H1 (cell line): Measurements from ENCODE around the gene ACBD6. TPM values are rescaled to one million over a fixed set of nuclear protein-coding genes. Genes with fewer than 3 reads are reported as not detected.

Source experiments
- CTCF ChIA-PET: fragments of 300-600 bp; sonication (Branson Sonifier 250); formaldehyde crosslinking; loops from one replicate; lab custom pipeline; 2021; ENCODE audit not compliant: partially characterized antibody; lab: Charles Lee
- POLR2A ChIA-PET: fragments of 300-600 bp; sonication (Branson Sonifier 250); formaldehyde crosslinking; loops from one replicate; lab custom pipeline; 2021; ENCODE audit warnings: inconsistent platforms; ENCODE audit not compliant: partially characterized antibody; lab: Charles Lee
- DNase-seq, 2 experiments: peaks; one replicate each; pipeline versions ENCODE4 v3.0.0 to v3.0.0-alpha.2; 2010 to 2022; ENCODE audit warnings: low spot score in 2 of 2, low read depth in 1 of 2, mixed read lengths in 1 of 2
- FAIRE-seq: peaks from 2 replicates; lab custom pipeline; 2011; peaks lifted over from hg19 to GRCh38; lab: Jason Lieb, UNC
- H2AFZ ChIP-seq: 2 replicates; pipeline ENCODE4 v1.8.1; 2012; ENCODE audit warnings: low read length, inconsistent platforms
- H2AK5ac ChIP-seq: 2 replicates; pipeline ENCODE4 v1.6.1; 2013; ENCODE audit warnings: low read depth, low read length
- H2BK120ac ChIP-seq: replicated peaks from 2 replicates; pipeline ENCODE3; 2013; ENCODE audit warnings: low read depth, low read length, inconsistent platforms
- H2BK12ac ChIP-seq: 2 replicates; pipeline ENCODE4 v1.6.1; 2013; ENCODE audit warnings: low read depth, low read length
- H2BK15ac ChIP-seq: 2 replicates; pipeline ENCODE4 v1.6.1; 2013; ENCODE audit warnings: low read length
- H2BK20ac ChIP-seq: 2 replicates; pipeline ENCODE4 v1.6.1; 2013; ENCODE audit warnings: low read length
- H2BK5ac ChIP-seq: 2 replicates; pipeline ENCODE4 v1.6.1; 2013; ENCODE audit warnings: low read depth, low read length
- H3K14ac ChIP-seq: 2 replicates; pipeline ENCODE4 v1.6.1; 2013; ENCODE audit warnings: inconsistent platforms; ENCODE audit not compliant: insufficient read length
- H3K18ac ChIP-seq: 2 replicates; pipeline ENCODE4 v1.6.1; 2013; ENCODE audit warnings: low read length; ENCODE audit errors: extremely low read depth
- H3K23ac ChIP-seq: 2 replicates; pipeline ENCODE4 v1.6.1; 2013; ENCODE audit warnings: inconsistent platforms; ENCODE audit not compliant: insufficient read length
- H3K23me2 ChIP-seq: 2 replicates; pipeline ENCODE4 v1.6.1; 2013; ENCODE audit warnings: low read depth, low read length
- H3K27ac ChIP-seq: 2 replicates; pipeline ENCODE4 v1.6.1; 2011; ENCODE audit warnings: low read depth, low read length, inconsistent platforms
- H3K27me3 ChIP-seq, 4 experiments: replicated peaks in 1 of 4; 1 replicate in 1 of 4; 2 replicates in 3 of 4; pipeline versions ENCODE4 v1.6.1 to v1.8.1; 2011 to 2013; ENCODE audit warnings: low read length in 3 of 4, mild to moderate bottlenecking in 3 of 4, inconsistent platforms in 2 of 4, mixed read lengths in 2 of 4, moderate library complexity in 1 of 4; ENCODE audit not compliant: control insufficient read depth in 3 of 4, insufficient read depth in 3 of 4; ENCODE audit errors: extremely low read depth in 1 of 4
- H3K36me3 ChIP-seq, 4 experiments: 2 replicates each; pipeline versions ENCODE4 v1.6.1 to v1.8.1; 2011 to 2013; ENCODE audit warnings: mild to moderate bottlenecking in 4 of 4, low read length in 3 of 4, moderate library complexity in 2 of 4, control low read depth in 1 of 4, inconsistent platforms in 1 of 4; ENCODE audit not compliant: insufficient read depth in 4 of 4, control insufficient read depth in 2 of 4
- H3K4ac ChIP-seq: replicated peaks from 2 replicates; pipeline ENCODE3; 2013; ENCODE audit warnings: low read length, low read depth, mixed read lengths, inconsistent platforms; ENCODE audit not compliant: insufficient read length
- H3K4me1 ChIP-seq, 4 experiments: replicated peaks in 1 of 4; 1 replicate in 1 of 4; 2 replicates in 3 of 4; pipeline versions ENCODE4 v1.6.1 to v1.8.1; 2011 to 2013; ENCODE audit warnings: low read length in 3 of 4, inconsistent platforms in 2 of 4, mixed read lengths in 1 of 4; ENCODE audit not compliant: insufficient read depth in 4 of 4, control insufficient read depth in 3 of 4
- H3K4me2 ChIP-seq, 2 experiments: 2 replicates each; pipeline versions ENCODE4 v1.6.1 to v1.8.1; 2011 to 2013; ENCODE audit warnings: low read depth in 2 of 2, low read length in 2 of 2, control low read depth in 1 of 2, inconsistent platforms in 1 of 2, mild to moderate bottlenecking in 1 of 2; ENCODE audit not compliant: insufficient read depth in 1 of 2
- H3K4me3 ChIP-seq, 4 experiments: fragments of 200-600, 300-600 bp in 1 of 4; sonication (generic), shearing (Covaris generic), sonication (Bioruptor Twin) in 1 of 4; 2 replicates each; pipeline versions ENCODE4 v1.5.1 to v1.8.1; 2011 to 2016; ENCODE audit warnings: low read length in 4 of 4, low read depth in 3 of 4, control low read depth in 2 of 4, inconsistent platforms in 2 of 4, mild to moderate bottlenecking in 2 of 4, mixed read lengths in 1 of 4, moderate library complexity in 1 of 4; ENCODE audit not compliant: insufficient read depth in 2 of 4; ENCODE audit errors: extremely low read depth in 1 of 4
- H3K56ac ChIP-seq: replicated peaks from 2 replicates; pipeline ENCODE3; 2013; ENCODE audit warnings: low read depth, mild to moderate bottlenecking, mixed read lengths, low read length, inconsistent platforms; ENCODE audit not compliant: insufficient read length
- H3K79me1 ChIP-seq: 2 replicates; pipeline ENCODE4 v1.6.1; 2013; ENCODE audit warnings: low read depth, low read length, control low read depth
- H3K79me2 ChIP-seq, 2 experiments: 2 replicates each; pipeline versions ENCODE4 v1.6.1 to v1.8.1; 2012 to 2013; ENCODE audit warnings: low read length in 2 of 2, mild to moderate bottlenecking in 2 of 2, inconsistent platforms in 1 of 2; ENCODE audit not compliant: insufficient read depth in 2 of 2, control insufficient read depth in 1 of 2
- H3K9ac ChIP-seq, 4 experiments: replicated peaks in 1 of 4; 1 replicate in 1 of 4; 2 replicates in 3 of 4; pipeline versions ENCODE4 v1.6.1 to v1.8.1; 2011 to 2013; ENCODE audit warnings: low read depth in 3 of 4, low read length in 3 of 4, control low read depth in 2 of 4, mild to moderate bottlenecking in 2 of 4, moderate library complexity in 2 of 4, inconsistent platforms in 1 of 4; ENCODE audit errors: extremely low read depth in 1 of 4
- H3K9me3 ChIP-seq, 2 experiments: 2 replicates each; pipeline versions ENCODE4 v1.6.1 to v1.8.1; 2012 to 2013; ENCODE audit warnings: mild to moderate bottlenecking in 2 of 2, moderate library complexity in 2 of 2, control low read depth in 1 of 2, inconsistent platforms in 1 of 2, low read depth in 1 of 2, low read length in 1 of 2, mixed read lengths in 1 of 2; ENCODE audit not compliant: insufficient read depth in 2 of 2
- H4K20me1 ChIP-seq, 2 experiments: replicated peaks in 1 of 2; 2 replicates each; pipeline versions ENCODE3 to v1.8.1; 2011 to 2013; ENCODE audit warnings: inconsistent platforms in 2 of 2, low read length in 2 of 2, mild to moderate bottlenecking in 1 of 2; ENCODE audit not compliant: insufficient read depth in 2 of 2, control insufficient read depth in 1 of 2
- H4K5ac ChIP-seq: 2 replicates; pipeline ENCODE4 v1.6.1; 2013; ENCODE audit warnings: low read length, low read depth, mixed read lengths, inconsistent platforms; ENCODE audit not compliant: insufficient read length
- H4K8ac ChIP-seq: 2 replicates; pipeline ENCODE4 v1.8.0; 2013; ENCODE audit warnings: mild to moderate bottlenecking, moderate library complexity, low read length, inconsistent platforms; ENCODE audit not compliant: insufficient read depth; ENCODE audit errors: extremely low read depth
- H4K91ac ChIP-seq: replicated peaks from 2 replicates; pipeline ENCODE3; 2013; ENCODE audit warnings: low read length, mixed read lengths, inconsistent platforms; ENCODE audit not compliant: insufficient read length
- ASH2L ChIP-seq: fragments of 200-600, 300-600 bp; sonication (generic); IDR thresholded peaks from one replicate; pipeline ENCODE4 v1.7.1; 2017; ENCODE audit warnings: low read length
- ATF2 ChIP-seq: IDR thresholded peaks from 2 replicates; pipeline ENCODE4 v1.6.1; 2012; ENCODE audit warnings: low read length, inconsistent platforms
- EZH2 ChIP-seq: fragments of 200-600 bp; sonication (generic); IDR thresholded peaks from 2 replicates; pipeline ENCODE4 v1.7.1; 2012; ENCODE audit warnings: low read depth, mild to moderate bottlenecking, moderate library complexity, low read length, inconsistent platforms; ENCODE audit not compliant: severe bottlenecking
- GABPA ChIP-seq: IDR thresholded peaks from 2 replicates; pipeline ENCODE4 v1.6.1; 2011; ENCODE audit warnings: mild to moderate bottlenecking, low read length, moderate library complexity, borderline replicate concordance; ENCODE audit not compliant: insufficient read depth
- GTF2F1 ChIP-seq: IDR thresholded peaks from 2 replicates; pipeline ENCODE4 v1.6.1; 2012; ENCODE audit warnings: low read depth, low read length, improper control_type of control experiment, borderline replicate concordance
- JUND ChIP-seq: IDR thresholded peaks from 2 replicates; pipeline ENCODE4 v1.6.1; 2011; ENCODE audit warnings: mild to moderate bottlenecking, improper control_type of control experiment, low read length
- KDM5A ChIP-seq: fragments of 200-600 bp; IDR thresholded peaks from 2 replicates; pipeline ENCODE4 v1.7.1; 2012; ENCODE audit warnings: mild to moderate bottlenecking, low read length, inconsistent platforms, mixed read lengths
- RFX5 ChIP-seq: IDR thresholded peaks from 2 replicates; pipeline ENCODE4 v1.6.1; 2011; ENCODE audit warnings: low read depth, low read length, improper control_type of control experiment, borderline replicate concordance
- RNF2 ChIP-seq: fragments of 200-900, 300-1000 bp; sonication (generic); IDR thresholded peaks from 2 replicates; pipeline ENCODE4 v1.7.1; 2016; ENCODE audit warnings: borderline replicate concordance, low read depth, mild to moderate bottlenecking, antibody characterized with exemption, low read length; ENCODE audit not compliant: poor library complexity, severe bottlenecking; ENCODE audit errors: missing control alignments
- SIX5 ChIP-seq: IDR thresholded peaks from 2 replicates; pipeline ENCODE4 v1.6.1; 2011; ENCODE audit warnings: mild to moderate bottlenecking, low read depth, low read length
- TBP ChIP-seq: IDR thresholded peaks from 2 replicates; pipeline ENCODE4 v1.6.1; 2011; ENCODE audit warnings: low read depth, low read length, improper control_type of control experiment
- WGBS, 2 experiments: shearing (Covaris generic) in 1 of 2; methylation state at CpG; one replicate each; pipeline versions ENCODE4 v1.1.6 to v1.1.7; 2013 to 2015; ENCODE audit warnings: low lambda C conversion rate in 2 of 2, mixed read lengths in 2 of 2, inconsistent platforms in 1 of 2, low coverage in 1 of 2, missing lambda C conversion rate in 1 of 2; ENCODE audit not compliant: insufficient replicate concordance in 2 of 2, insufficient coverage in 1 of 2, insufficient read length in 1 of 2; ENCODE audit errors: extremely low coverage in 1 of 2, missing lambda C conversion rate in 1 of 2; 5-methylcytosine and 5-hydroxymethylcytosine counted together
- polyA plus RNA-seq, 7 experiments: library from polyadenylated mRNA; depleted of rRNA in 3 of 7; stranded (reverse) in 5 of 7; unstranded in 2 of 7; fragments of >200 nt in 5 of 7; fragments of 200-250 nt in 2 of 7; gene quantifications; 1 replicate in 5 of 7; 2 replicates in 1 of 7; 4 replicates in 1 of 7; pipeline versions ENCODE4 v1.2.1 to v1.2.3, GENCODE V29; 2011 to 2013; ENCODE audit warnings: missing spikeins in 2 of 7, mixed read lengths in 2 of 7
- total RNA-seq: library from RNA; stranded (reverse); fragmentation: NEBNext Ultra II Directional; extraction: Animal tissue kit (Norgen Biotek cat#: 25700); gene quantifications from 2 replicates; pipeline ENCODE4 v1.2.1, GENCODE V29; 2021

Gene ACBD6
- total and polyA plus RNA-seq, 2 of the 8 experiments (the other 6 are each of a cell fraction or from before 2014, with no cell fraction given) = 52.0 to 67.7 TPM

- Histone ChIP-seq H3K23ac (no peak overlapping the region), H2BK20ac (no peak overlapping the region), H3K14ac (no peak overlapping the region), H3K4me2 (no peak overlapping the region), H4K20me1 (no peaks in the 10 kb centered on the region), H3K23me2 (no peaks in the 10 kb centered on the region), H2AK5ac (no peak overlapping the region), H3K4me3 (no peak overlapping the region), H2BK120ac (no peak overlapping the region), H3K27ac (no peak overlapping the region), H3K36me3 (peaks cover 0 to 15% (median 3%) of the 10 kb centered on the region in 4 experiments; a peak in 4 of 8 replicates), H4K91ac (no peak overlapping the region), H3K4ac (peak overlapping the region; percentile 8), H3K27me3 (no peaks in the 10 kb centered on the region), H2BK15ac (no peak overlapping the region), H2BK12ac (no peak overlapping the region), H2AFZ (no peak overlapping the region), H3K56ac (no peak overlapping the region), H4K5ac (no peak overlapping the region), H3K9ac (no peak overlapping the region), H3K9me3 (peaks cover 4 to 10% of the 10 kb centered on the region in 2 experiments; a peak in 3 of 4 replicates), H3K18ac (no peak overlapping the region; the same call in 1 of the 2 replicates), H2BK5ac (no peak overlapping the region), H4K8ac (no peak overlapping the region; the same call in none of the 2 replicates), H3K79me2 (no peaks in the 10 kb centered on the region), H3K4me1 (peaks cover 16 to 42% (median 29%) of the 10 kb centered on the region in 4 experiments), H3K79me1 (no peaks in the 10 kb centered on the region)
- ChIA-PET CTCF (interaction anchor here (0.9 to 11.1 kb wide), 11 partner anchors 11 to 220 kb away, joined by 3 to 244 read pairs (median 4); no protein-coding TSS in a partner anchor), POLR2A (interaction anchor here (2.8 kb wide), 1 partner anchor 10 kb away, joined by 14 read pairs; no protein-coding TSS in a partner anchor)
- WGBS, 2 experiments = 96% methylated on average over 4 of the region's 4 CpGs; no CpG with 5 or more reads in 1 of the 2 experiments
- no peak for FAIRE-seq
- DNase-seq = no peak
- TF ChIP-seq GABPA (no peak), SIX5 (no peak), JUND (no peak), TBP (no peak), GTF2F1 (no peak), RNF2 (no peak), ASH2L (no peak), KDM5A (no peak), RFX5 (no peak), EZH2 (no peak), ATF2 (no peak)
These were observed 230.0 kb downstream of the ACBD6 start for GRCh38 chr1:180272395-180272794.
